HG02588 (cell line): ENCODE measurements around the gene TCEAL9.
A peak's percentile ranks its signal among the peaks of the same experiment; 100 is the strongest.
"Not testable (repeated sequence)": the region's sequence is repeated elsewhere in the genome, so short reads cannot be mapped to it uniquely, and the experiment has no call there.

Experiments
- ATAC-seq: cut with Tn5 transposase; IDR thresholded peaks from one replicate; pipeline ENCODE4 v1.9.1; 2021; ENCODE audit warnings: mild to moderate bottlenecking, moderate library complexity; ENCODE audit not compliant: unreplicated experiment

TCEAL9 gene, protein sequence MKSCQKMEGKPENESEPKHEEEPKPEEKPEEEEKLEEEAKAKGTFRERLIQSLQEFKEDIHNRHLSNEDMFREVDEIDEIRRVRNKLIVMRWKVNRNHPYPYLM

DNA sequence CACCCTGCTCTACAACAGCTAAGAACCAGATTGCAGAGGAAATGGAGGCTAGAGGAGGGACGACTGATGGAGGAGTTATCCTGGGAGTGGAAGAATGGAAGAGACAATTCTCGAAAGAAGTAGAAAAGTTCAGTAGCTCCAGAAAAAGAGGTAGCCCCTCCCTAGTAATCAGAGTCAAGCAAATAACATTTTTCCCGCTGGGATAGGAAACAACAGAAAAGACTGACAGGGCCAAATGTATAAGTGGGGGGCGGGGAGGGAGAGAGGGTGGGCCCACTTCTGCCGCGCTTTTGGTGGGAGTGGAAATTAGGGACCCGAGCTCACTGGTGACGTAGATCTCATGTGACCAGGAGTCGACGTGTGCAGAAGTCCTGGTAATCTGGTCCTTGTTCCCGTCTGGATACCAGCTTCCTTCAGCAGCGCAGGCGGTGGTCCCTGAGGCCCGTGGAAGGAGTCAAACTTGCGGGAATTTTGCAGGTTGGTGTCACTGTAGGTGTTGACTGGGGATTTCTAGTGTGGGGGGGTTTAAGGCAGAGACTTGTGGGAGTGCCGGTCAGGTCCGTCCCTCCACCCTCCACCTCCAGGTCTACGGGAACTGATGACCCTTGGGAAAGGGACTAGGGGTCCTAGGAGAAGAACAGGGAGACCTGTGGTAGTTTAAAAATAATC lies at the start of gene TCEAL9:
Gene TCEAL9 (plus strand): TSS at position 377 of the 669 bp plus-strand sequence. CDS start 1,179 bp downstream, outside the sequence.
- no peak for ATAC-seq

DNA sequence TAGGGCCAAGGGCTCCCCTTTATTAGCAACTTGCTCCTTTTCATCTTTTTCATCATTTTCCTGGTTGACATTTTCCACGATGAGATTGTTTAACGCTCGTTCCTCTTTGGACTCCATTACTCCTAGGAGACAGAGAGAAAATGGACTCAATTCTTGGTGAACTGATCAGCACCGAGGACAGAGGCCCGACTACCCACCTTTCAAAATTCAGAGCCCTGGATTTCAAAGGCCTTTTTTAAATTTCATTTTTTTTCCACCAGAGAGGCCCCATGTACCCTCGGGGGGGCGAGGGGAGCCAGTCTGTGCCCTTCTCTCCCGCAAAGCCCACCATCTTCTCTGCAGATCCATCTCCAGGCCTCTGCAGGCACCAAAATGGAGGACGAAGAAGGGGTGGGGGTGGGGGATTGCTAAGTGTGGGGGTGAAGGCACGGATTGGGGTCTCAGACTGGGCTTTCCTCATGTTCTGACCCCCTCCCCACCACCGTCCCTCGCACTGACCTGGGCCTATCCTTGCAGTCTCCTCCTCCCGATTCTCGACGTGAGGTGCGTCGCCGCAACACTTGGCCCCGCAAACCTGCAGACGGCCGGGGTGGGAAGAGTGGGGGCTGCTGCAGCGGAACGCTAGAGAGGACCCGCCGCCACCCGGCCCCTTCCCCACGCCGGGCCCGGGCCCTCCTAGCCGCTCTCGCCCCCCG lies 46.3 kb upstream of the TCEAL9 start:
- ATAC-seq, result no peak

DNA sequence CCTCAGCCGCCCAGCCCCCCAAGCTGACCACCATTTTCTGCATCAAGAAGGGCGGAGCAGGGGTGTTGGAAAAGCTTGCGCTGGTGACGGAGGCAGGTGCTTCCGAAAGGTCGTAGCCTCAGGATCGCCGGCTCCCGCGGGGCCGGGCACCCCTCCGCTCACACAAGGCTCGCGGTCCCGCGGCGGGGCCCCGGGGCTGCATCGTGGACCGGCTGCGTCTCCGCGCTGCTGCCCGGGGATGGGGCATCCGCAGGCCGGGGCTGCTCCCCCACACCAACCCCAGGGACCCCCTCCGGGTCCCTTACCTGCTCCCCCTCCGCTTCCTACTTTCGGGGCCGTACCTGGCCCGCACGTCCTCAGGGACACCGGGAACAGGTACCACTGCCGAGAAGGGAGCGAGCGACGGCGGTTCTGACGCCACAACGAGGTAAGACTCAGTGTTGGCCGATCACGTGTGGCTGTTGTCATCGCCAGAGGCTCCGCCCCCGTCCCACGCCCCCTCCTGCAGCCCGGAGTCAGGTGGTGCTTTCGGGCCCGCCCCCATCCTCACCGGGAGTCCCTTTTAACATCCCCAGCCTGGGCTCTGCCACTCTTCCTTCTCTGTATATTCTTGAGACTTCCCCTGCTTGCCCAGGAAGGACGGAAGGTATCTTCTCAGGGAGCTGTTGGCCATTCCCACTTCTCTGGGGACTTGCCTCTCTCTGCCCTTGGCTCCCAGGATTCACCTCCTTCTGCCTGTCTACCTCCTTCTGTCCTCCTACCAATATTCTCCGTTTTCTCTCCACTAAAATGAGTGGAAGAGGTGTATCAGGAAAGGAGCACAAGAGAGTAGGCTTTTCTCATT lies 45.5 kb upstream of the TCEAL9 start, which contains the start of gene BEX2:
Gene BEX2 (minus strand): TSS at position 436 of the 844 bp plus-strand sequence. CDS start 1,014 bp downstream, outside the sequence.
- peak; percentile 98 for ATAC-seq

DNA sequence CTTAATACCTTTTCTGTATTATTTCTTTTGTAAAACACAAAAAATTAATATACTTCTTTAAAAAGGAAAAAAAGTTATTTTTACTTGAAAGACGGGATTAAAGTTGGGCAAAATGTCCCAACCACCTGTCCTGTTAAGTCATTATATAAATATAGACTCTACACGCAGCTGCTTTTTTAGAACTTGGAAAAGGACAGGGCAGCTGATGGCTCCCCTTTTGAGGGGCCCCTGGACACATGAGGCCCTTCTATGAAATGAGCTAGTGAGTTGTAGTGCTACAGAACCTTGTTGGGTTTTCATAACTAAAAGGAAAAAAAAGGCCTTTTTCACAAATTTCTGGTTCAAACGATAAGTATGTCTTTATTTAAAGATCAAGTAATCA lies 44.9 kb upstream of the TCEAL9 start:
- no peak for ATAC-seq

DNA sequence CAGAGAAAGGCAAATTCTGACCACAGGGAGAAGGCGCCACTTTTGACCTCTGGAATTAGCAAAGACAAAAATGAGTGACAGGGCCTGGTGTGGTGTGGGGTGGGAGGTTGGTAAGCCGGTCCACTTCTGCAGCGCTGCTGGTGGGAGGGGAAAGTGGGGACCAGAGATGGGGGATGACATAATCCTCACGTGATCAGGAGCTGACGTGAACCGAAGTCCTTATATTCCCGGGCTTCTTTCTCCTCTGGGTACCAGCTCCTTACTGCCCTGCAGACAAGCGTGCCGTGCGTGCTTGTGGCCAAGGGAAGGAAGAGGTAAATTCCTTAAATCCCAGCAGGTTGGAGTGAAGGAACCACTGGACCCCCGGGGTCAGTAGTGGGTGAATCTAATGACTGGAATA lies 26.3 kb upstream of the TCEAL9 start, which contains the start of gene TCEAL7:
Gene TCEAL7 (plus strand): TSS at position 249 of the 400 bp plus-strand sequence. CDS start 1,165 bp downstream, outside the sequence.
- no peak for ATAC-seq

DNA sequence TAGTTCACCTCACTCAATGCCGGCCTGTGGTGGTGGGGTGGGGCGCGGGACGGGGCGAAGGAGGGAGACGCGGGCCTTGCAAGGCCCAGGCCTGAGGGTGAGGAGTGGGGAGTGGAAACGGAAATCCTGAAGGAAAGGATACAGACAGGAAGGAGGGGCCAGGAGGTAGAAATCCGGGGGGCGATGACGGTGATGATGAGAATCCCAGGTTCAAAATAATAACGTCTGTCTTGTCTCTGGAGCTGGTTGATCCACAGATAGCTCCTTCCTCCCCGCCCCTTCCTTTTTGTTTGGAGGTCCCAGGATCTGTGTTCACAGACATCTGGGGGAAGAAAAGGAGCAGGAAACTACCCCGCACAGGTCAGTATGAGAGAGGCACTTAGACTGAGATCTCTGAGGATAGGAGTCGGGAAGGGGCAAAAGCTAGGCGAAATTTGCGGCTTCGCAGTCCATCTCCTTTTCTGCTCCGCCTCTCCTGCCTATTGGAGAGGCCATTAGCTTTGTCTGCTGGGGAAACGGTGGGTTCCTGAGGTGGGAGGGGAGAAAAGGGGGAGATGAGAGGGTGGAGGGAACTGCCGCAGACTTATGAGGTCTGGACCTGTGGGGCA lies 25.5 kb upstream of the TCEAL9 start:
- ATAC-seq, result no peak

GRCh38 chrX:103338663-103339062 lies 17.6 kb upstream of the TCEAL9 start:
- no peak for ATAC-seq

DNA sequence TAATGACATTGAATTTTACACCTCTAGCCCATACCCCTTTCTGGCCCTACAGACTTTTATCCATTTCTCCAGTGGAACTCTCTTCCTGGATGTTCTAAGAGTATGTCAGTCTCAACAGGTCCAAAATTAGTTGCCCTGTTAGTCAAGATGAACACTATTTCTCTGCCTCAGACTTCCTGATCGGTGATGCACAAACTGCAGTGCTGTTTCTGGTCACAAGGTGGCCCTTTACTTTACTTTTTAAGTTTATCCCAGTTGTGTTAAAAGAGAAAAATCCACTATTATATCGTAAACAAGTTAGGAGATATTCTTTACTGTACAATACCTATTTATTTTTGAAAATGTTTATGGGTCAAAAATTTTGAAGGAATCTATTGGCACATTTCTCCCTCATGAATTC lies 13.2 kb upstream of the TCEAL9 start:
- no peak for ATAC-seq

- no peak for ATAC-seq
Observed at GRCh38 chrX:103344606-103345005, 11.7 kb upstream of the TCEAL9 start.

DNA sequence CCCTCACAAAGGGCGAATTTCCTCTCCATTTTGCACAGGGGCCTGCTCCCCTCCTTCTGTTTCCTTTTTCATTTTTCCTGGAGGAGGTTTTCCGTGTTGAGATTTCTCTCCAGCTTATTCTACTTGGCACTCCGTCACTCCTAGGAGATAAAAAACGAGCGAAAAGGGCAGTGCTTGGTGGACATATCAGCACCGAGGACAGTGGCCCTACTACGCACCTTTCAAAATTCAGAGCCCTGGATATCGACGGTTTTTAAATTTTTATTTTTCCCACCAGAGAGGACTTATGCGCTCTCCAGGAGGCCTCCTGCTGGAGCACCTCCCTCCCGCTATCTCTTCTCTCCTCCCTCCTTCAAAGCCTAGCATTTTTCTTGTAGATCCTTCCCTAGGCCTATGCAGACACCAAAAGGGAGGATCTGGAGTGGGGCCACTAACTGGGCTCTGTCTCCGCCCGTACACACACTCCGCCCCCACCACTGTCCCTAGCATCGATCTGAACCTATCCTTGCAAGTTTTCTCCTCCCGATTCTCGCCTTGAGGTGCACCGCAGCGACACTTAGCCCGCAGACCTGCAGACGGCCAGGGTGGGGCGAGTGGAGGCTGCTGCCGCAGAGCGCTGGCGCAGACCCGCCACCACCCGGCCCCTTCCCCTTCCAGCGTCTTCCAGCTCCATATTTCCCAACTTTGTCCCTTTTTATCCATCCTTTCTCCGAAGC lies 8.5 kb upstream of the TCEAL9 start:
- ATAC-seq, result no peak

GRCh38 chrX:103356858-103357257 lies 552 bp downstream of the TCEAL9 start:
- no peak for ATAC-seq

GRCh38 chrX:103357871-103358270 lies 1.6 kb downstream of the TCEAL9 start:
- ATAC-seq, result no peak

- not testable (repeated sequence) for ATAC-seq
Observed at GRCh38 chrX:103359605-103360004, 3.3 kb downstream of the TCEAL9 start.

GRCh38 chrX:103360092-103360491 lies 3.8 kb downstream of the TCEAL9 start:
- no peak for ATAC-seq

DNA sequence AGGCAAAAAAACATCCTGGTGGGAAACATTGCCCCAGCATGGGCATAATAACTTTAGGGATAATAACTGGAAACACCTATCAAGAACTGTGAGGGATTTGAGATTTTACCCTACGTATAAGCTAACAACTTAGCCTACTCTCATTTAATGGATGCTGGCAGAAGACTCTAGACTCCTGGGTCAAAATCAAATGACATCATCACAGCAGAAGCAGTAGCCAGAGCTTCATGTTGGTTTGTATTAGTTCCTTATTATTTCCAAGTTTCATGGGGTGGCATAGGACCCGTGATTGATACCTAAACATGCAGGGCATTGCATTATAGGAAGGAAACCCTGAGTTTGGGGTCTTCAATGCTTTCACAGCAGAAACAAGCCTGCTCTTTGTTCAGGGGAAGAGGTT lies 4.6 kb downstream of the TCEAL9 start:
- no peak for ATAC-seq

GRCh38 chrX:103361798-103362197 lies 5.5 kb downstream of the TCEAL9 start:
- ATAC-seq, result no peak

- no peak for ATAC-seq
Observed at GRCh38 chrX:103362474-103362873, 6.2 kb downstream of the TCEAL9 start.

- no peak for ATAC-seq
Observed at GRCh38 chrX:103363046-103363445, 6.7 kb downstream of the TCEAL9 start.

DNA sequence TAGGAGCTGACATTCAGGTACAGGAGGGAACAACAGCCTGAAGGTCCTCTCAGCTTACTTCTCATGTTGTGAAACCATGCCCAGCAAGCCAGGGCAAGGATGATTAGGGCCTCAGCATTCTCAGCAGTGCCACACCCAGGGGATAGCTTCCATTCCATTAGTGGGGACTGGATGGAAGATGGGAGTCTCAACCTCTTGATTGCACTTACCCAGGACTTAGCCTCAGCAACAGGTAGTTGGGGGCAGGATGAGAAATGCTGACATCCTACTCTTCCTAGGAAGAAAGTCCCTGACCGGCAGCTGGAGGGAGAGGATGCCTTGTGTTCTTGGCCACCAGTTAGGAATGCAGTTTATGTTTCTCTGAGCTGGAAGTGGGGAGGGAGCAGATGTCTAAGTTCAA lies 11.2 kb downstream of the TCEAL9 start:
- no peak for ATAC-seq

- ATAC-seq, result no peak
Observed at GRCh38 chrX:103369479-103369878, 13.2 kb downstream of the TCEAL9 start.
